OCI-LY3 (cell line): ENCODE results near the gene MBTD1.

ENCODE experiments used
- EZH2phosphoT487 ChIP-seq: fragments of 200-600 bp; shearing (Covaris generic); IDR thresholded peaks from 2 replicates; pipeline ENCODE4 v1.6.1; 2018; ENCODE audit warnings: antibody characterized with exemption, mixed run types, low read depth
- TF ChIP-seq, protein P1 (sequence below): fragments of 200-600, 300-600 bp; sonication (generic); IDR thresholded peaks from 2 replicates; pipeline ENCODE4 v1.5.1; 2014; ENCODE audit warnings: antibody characterized with exemption, low read length, low read depth

DNA sequence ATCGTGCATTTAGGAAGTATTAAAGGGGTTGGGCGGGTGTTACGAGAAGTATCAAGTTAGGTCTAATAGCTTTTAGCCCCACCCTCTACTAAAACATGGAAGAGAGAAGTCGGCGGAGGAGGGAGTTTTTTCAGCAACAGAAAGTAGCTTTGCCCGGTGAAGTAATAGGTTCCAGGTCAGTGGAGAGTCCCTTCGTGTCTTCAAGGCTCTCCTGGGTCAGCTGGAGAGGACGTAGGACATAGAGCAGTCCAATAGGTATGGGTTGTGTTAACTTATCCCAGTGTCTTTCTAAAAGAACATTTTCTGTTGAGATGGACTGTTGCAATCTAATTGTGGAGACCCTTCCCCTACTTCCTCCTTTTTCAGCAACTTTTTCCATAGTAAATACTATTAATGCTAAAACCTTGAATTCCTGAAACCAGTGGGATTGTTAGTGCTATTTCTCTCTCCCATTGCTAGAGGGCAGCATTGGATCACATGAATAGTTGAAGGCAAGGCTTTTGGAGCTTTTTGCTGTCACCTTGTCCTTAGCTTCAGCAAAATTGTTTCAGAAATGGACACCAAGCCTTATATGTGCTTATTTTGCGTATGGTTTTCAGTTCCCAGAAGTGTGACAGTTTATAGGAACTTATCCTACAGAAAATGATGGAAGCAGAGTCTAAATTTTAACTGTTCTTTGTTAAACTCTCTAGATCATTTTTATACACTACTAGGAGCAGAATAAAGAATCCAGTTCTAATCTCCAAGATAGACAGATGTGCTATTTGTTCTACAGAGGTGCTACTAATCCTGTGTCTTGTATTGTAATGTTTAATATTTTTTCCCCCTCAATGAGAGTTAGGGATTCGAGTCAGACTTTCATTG, 38.9 kb upstream of the MBTD1 start:
- TF ChIP-seq, protein P1, sequence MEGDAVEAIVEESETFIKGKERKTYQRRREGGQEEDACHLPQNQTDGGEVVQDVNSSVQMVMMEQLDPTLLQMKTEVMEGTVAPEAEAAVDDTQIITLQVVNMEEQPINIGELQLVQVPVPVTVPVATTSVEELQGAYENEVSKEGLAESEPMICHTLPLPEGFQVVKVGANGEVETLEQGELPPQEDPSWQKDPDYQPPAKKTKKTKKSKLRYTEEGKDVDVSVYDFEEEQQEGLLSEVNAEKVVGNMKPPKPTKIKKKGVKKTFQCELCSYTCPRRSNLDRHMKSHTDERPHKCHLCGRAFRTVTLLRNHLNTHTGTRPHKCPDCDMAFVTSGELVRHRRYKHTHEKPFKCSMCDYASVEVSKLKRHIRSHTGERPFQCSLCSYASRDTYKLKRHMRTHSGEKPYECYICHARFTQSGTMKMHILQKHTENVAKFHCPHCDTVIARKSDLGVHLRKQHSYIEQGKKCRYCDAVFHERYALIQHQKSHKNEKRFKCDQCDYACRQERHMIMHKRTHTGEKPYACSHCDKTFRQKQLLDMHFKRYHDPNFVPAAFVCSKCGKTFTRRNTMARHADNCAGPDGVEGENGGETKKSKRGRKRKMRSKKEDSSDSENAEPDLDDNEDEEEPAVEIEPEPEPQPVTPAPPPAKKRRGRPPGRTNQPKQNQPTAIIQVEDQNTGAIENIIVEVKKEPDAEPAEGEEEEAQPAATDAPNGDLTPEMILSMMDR: peak; percentile 74
- no peak for TF ChIP-seq EZH2phosphoT487
